GM19193 (cell line): ENCODE data around the gene BABAM1.

Source experiments
- POLR2A ChIP-seq: IDR thresholded peaks from 4 replicates; pipeline ENCODE4 v1.6.1; 2011; ENCODE audit not compliant: insufficient read depth, insufficient read length; ENCODE audit errors: extremely low read depth

BABAM1 gene

DNA sequence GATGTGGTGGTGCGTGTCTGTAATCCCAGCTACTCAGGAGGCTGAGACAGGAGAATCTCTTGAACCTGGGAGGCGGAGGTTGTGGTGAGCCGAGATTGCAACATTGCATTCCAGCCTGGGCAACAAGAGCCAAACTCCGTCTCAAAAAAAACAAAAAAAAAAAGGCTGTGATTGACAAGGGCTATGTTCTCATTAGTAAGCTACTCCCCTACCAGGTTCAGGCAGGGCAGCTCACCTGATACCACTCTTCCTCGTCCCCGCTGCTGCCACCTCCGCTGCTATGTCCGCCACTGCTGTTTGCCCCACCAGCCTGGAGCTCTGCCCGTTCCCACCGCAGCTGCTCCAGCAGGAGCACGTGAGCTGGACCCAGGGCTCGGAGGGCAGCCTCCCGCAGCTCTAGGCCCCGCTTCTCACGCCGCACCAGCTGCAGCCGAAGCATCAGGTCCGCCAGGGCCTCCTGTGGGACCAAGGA is 12.1 kb upstream of the BABAM1 start:
- TF ChIP-seq POLR2A: no peak

DNA sequence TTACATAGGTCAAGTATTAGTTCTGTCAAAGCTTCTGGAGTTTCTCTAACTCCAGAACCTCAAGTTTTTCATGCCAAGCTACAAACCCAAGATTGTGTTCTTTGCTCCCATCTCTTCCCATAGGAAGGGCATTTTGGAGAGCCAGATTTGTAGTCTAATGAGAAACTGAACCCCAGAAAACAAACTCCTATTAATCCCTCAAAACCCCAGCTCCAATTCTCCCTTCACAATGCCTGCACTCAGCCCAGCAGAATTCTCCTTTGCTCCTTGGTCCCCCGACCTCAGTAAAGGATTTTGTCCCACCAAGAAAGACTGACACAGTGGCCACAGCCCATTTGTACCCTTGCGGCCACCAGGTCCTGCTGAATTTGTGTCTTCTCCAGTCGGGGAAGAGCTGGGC is 11.1 kb upstream of the BABAM1 start:
- TF ChIP-seq POLR2A: no peak

DNA sequence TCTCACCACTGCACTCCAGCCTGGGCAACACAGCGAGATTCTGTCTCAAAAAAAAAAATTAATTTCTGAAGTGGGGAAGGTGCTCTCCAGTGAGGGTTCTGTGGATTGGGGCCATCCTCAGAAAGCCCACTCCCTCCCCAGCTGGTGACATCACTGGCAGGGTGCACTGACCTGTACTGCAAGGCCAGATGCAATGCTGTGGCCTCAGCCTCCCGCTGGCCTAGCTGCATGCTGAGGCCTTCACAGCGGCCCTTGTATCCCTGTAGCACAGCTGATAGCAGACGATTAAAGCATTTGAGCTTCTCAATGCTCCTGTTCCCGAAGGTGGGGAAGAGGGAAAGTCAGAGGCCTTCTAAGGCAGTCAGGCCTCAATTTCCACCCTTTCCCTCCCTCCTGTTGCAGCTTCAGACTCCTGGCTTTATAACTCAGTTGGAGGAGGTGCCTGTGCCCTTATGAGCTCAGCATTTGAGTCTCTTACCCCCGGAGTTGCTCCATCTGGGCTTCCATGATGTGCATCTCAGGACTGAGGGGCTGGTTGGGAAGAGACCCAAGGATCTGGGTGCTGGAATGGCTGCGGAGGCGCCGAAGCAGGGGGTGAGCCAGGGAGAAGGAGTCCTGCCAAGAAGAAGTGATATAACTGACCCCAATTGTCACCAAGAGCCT is 8.0 kb upstream of the BABAM1 start:
- no peak for TF ChIP-seq POLR2A

DNA sequence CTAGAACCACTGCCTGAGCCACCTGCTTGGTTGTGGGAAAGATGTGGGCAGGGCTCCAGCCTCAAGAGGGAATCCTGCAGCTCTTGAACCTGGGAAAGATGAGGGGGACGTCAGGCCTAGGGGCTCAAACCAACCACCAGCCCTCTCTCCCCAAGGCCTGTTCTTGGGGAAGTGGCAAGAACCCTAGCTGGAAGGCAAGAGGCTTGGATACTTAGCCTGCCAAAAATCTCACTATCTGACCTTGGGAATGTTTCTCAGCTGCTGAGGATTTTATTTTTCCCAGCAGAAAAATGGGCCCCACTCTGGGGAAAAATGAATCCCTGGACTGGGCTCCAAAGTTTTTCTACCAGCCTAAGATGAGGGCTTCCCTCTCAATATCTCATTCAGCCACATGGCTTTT is 7.3 kb upstream of the BABAM1 start:
- TF ChIP-seq POLR2A: no peak

DNA sequence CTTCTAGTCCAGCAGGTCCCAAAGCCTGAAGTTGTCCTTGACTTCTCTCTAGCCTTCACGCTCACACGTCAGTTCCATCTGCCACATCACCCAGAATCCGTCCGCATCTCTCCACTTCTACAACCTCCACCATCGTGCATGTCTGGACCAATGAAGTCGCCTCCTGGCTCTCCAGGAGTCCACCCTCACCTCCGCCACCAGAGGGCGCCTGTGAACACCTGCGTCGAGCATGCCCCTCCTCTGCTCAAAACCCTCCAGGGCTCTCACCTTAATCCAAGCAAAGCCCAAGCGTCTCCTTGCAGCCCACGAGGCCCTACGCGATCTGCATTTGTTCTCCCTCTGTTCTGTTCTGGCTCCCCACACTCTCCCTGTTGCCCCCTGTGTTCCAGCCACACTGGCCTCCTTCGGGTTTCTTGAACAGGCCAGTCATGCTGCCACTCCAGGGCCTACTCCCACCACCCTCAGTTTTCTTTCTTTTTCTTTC is 6.4 kb upstream of the BABAM1 start:
- no peak for TF ChIP-seq POLR2A

DNA sequence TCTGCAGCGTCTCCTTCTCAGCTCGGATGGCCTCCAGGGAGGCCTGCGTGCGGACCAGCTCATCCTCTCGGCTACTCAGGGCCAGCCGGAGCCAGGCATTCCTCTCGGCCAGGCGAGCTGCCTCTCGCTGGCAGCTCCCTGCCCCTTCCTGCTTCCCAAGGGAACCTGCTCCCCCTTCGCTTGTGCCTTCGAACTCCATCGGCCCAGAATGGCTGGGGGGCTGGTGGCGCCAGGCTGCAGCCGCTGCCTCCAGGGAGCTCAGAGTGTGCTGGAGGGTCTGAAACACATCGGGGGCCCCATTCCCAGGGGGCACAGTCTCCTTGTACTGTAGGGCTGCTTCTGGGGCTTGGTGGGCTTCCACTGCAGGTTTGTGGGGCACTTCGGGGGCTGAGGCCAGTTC is 4.7 kb upstream of the BABAM1 start:
- no peak for TF ChIP-seq POLR2A

DNA sequence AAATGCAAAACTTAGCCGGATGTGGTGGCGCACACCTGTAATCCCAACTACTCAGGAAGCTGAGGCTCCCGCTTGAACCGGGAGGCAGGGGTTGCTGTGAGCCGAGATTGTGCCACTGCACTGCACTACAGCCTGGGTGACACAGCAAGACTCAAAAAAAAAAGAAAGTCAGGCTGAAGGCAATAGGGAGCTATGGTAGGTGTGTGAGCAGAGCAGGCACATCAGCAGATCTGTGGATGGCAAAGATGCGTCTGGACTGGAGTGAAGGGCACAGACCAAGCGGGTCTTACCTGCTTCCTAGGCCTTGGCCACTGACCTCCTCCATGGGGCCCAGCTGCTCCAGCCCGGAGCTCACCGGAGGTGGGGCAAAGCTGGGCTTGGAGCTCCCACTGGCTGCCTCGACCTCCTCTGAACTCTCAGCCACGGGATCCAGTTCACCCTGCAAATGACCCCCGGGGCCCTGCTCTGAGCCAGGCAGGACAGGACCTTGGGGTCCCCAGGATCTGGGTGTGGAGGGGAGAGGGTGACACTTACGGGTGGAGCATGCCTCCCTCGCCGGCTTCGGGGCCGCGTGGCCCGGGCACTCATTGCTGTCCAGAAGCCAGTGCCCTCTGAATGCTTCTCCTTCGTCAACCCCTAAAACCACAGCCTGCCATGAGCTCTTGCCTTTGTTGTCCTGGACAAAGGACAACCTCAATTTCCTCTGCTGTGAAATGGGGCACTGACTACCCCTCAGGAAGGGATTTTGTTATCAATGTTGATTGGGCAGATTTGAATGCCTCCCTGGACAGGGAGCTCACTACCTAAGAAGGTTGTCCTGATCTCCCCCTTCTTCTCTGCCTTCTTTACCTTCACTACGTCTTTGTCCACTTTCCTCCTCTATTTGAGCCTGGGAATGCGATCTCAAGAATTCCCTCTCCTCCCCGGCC is 3.3 kb upstream of the BABAM1 start:
- no peak for TF ChIP-seq POLR2A

DNA sequence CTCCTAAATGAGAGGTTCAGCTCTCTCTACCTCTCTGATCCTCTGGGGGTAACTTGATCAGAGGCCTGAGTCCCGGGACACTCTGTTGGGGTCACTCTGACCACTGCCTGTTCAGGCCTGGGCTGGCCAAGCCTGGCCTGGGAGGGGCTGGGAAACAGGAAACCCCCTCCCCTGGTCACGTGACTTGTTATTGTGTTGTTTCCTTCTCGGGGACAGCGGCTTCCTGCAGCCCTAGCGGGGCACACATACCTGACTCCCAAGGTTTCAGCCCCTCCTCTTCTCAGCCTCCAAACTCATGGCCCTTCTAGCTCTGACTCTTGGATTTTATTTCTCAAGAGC is 2.6 kb upstream of the BABAM1 start, which contains the start of gene USHBP1:
Gene USHBP1 (minus strand): TSS at position 105 of the 339 bp plus-strand sequence. CDS start 446 bp downstream, outside the sequence.
- TF ChIP-seq POLR2A: no peak

DNA sequence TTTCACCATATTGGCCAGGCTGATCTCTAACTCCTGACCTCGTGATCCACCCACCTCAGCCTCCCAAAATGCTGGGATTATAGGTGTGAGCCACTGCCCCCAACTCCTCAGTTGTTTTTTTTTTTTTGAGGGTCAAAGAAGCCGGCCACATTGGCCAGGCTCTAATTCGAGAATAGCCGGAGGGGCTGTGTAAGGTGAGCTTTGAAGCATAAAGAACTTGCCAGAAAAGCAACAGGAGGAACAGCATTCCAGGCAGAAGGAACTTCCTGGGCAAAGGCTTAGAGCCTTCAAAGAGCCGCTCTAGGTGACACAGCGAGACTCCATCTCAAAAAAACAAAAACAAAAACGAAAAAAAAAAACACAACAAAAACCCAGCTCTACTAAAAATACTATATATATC is 1.2 kb upstream of the BABAM1 start:
- TF ChIP-seq POLR2A: no peak

DNA sequence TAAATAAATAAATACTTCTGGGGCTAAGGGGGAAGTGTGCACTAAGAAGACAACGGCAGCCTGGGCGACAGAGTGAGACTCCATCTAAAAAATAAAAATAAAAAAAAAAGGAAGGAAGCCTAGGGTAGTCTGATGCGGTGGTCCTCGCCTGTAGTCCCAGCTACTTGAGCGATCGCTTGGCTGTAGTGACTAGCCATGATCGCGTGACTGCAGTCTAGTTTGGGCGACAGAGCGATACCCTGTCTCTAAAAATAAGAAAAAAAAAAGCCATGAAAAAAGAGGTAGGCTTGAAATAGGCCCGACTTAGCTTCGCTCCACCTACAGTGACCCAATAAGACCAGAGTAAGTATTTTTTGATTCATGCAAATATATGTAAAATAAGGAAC is 661 bp upstream of the BABAM1 start:
- peak; percentile 13 for TF ChIP-seq POLR2A

DNA sequence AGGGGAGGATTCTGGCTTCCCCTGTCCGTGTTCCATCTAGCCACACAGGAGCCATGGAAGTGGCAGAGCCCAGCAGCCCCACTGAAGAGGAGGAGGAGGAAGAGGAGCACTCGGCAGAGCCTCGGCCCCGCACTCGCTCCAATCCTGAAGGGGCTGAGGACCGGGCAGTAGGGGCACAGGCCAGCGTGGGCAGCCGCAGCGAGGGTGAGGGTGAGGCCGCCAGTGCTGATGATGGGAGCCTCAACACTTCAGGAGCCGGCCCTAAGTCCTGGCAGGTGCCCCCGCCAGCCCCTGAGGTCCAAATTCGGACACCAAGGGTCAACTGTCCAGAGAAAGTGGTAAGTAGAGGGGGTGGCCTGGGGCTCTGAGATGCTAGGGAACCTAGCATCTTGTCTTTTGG is 1.5 kb downstream of the BABAM1 start:
- TF ChIP-seq POLR2A: no peak

DNA sequence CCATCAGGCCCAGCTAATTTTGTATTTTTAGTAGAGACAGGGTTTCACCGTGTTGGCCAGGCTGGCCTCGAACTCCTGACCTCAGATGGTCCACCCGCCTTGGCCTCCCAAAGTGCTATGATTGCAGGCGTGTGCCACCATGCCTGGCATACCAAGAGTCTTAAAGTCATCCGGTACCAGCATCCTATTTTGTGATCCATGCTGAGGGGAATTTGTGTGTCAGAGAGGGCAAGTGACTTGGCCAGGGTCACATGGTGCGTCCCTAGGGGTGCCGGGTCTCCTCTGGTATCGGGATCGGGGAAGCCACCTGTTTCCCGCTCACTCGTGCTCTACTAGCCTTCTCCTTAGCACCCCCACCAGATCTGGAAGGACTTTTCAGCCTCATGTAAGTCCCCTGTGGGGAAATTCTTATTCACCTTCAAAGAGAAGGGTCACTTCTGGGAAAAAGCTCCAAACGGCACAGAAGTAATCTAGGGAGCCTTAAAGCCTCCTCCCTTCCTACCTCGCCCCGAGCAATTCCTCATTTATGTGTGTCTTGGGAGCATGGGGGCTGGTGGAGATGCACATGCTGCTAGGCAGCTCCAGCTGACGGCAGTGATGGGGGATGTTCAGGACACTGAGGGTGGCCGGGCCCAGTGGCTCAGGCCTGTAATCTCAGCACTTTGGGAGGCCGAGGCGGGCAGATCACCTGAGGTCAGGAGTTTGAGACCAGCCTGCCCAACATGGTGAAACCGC is 8.4 kb downstream of the BABAM1 start:
- TF ChIP-seq POLR2A: no peak

DNA sequence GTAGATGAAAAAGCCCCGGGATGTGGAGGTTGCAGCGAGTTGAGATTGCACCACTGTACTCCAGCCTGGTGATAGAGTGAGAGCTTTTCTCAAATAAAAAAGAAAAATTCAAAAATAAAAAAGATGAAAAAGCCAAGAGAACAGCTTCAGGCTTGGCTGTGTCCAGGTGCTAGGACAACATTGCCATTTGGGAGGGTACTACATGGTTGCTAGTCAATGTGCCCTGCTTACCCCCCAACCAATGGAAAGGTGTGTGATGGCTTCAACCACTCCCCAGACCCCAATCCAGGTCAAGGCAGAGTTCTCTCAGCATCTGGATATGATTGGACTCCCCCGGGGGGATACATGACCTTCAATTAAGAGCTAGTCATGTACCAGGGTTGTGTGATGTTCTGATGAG is 12.2 kb downstream of the BABAM1 start:
- TF ChIP-seq POLR2A: no peak

DNA sequence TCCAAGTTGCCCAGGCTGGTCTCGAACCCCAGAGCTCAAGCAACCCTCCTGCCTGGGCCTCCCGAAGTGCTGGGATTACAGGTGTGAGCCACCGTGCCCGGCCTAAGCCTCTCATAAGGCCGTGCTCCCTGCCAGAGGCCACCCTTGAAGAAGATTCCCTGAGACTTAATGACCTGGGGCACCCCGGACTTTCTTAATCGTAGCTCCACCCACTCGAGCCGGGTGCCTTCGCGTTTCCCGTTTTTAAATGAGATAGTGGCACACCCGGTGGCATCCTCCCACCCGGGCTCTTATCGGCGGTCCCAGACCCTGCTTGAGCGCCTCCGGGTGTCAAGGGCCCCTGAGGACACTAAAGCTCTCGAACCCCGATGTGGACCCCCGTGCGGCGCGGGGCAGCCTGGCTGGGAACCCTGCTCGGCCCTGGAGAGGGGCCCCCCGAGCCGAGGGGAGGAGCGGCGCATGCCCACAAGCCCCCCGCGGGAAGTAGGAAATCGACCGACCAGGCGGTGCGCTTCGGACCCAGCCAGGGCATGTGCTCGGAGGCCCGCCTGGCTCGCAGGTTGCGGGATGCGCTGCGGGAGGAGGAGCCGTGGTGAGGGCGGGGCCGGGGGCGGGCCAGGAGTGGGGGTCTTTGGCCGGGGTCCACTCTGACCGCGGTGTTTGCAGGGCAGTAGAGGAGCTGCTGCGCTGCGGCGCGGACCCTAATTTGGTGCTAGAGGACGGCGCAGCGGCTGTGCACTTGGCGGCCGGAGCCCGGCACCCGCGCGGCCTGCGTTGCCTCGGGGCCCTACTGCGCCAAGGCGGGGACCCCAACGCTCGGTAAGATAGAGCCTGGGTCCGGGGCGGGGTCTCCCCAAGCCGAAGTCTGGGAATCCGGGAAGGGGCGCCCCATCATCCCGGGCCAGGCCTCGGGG is 14.4 kb downstream of the BABAM1 start, which contains the start of gene ANKLE1:
Gene ANKLE1 (plus strand): TSS at position 511 of the 914 bp plus-strand sequence. CDS start 20 bp downstream, at position 531.
- peak; percentile 41 for TF ChIP-seq POLR2A

DNA sequence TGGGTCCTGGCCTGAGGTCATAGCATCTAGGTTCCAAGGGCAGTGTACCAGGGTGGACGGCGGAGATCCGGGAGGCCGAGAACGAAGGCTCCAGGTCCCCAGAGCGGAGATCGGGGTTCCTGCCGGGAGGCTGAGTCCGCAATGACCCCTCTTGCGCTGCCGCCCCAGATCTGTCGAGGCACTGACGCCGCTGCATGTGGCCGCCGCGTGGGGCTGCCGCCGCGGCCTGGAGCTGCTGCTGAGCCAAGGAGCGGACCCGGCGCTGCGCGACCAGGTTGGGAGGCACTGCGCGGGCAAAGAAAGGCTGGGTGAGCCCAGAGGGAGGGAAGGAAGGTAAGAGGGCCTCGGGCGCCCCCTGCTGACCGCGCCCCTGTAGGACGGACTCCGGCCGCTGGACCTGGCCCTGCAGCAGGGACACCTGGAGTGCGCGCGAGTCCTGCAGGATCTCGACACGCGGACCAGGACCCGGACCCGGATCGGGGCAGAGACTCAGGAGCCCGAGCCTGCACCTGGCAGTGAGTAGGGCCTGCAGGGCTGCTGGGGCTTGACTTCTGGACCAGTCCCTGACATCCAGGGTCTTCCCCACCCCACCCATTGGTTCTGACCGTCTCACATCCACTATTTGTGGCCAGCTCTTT is 15.4 kb downstream of the BABAM1 start:
- TF ChIP-seq POLR2A: no peak
